HG03558 (cell line): ENCODE measurements around the gene BCO1.

Experiments used
- ATAC-seq: cut with Tn5 transposase; IDR thresholded peaks from one replicate; pipeline ENCODE4 v1.9.1; 2021; ENCODE audit warnings: moderate number of reproducible peaks; ENCODE audit not compliant: unreplicated experiment; ENCODE audit errors: extremely low read depth

Gene BCO1

GRCh38 chr16:81229811-81230210 is 8.7 kb upstream of the BCO1 start:
- no peak for ATAC-seq

GRCh38 chr16:81231014-81231413 is 7.5 kb upstream of the BCO1 start:
- no peak for ATAC-seq

GRCh38 chr16:81232740-81233367 is 5.6 kb upstream of the BCO1 start:
- no peak for ATAC-seq

- no peak for ATAC-seq
Measured at GRCh38 chr16:81237282-81237681, 1.2 kb upstream of the BCO1 start.

- ATAC-seq, result no peak
Measured at GRCh38 chr16:81237942-81238295, 570 bp upstream of the BCO1 start.

- no peak for ATAC-seq
Measured at GRCh38 chr16:81239367-81240121, 1.1 kb downstream of the BCO1 start.

- no peak for ATAC-seq
Measured at GRCh38 chr16:81241706-81242105, 3.2 kb downstream of the BCO1 start.

GRCh38 chr16:81242977-81243618 is 4.6 kb downstream of the BCO1 start:
- no peak for ATAC-seq

- ATAC-seq, result no peak
Measured at GRCh38 chr16:81243942-81244341, 5.5 kb downstream of the BCO1 start.

- ATAC-seq, result no peak
Measured at GRCh38 chr16:81251871-81252270, 13.4 kb downstream of the BCO1 start.

- no peak for ATAC-seq
Measured at GRCh38 chr16:81253141-81253540, 14.7 kb downstream of the BCO1 start.

- no peak for ATAC-seq
Measured at GRCh38 chr16:81254922-81255526, 16.5 kb downstream of the BCO1 start.

GRCh38 chr16:81259916-81260315 is 21.4 kb downstream of the BCO1 start:
- no peak for ATAC-seq

- no peak for ATAC-seq
Measured at GRCh38 chr16:81261049-81261648, 22.7 kb downstream of the BCO1 start.

- no peak for ATAC-seq
Measured at GRCh38 chr16:81263470-81264220, 25.2 kb downstream of the BCO1 start.

- ATAC-seq, result no peak
Measured at GRCh38 chr16:81264386-81264785, 25.9 kb downstream of the BCO1 start.

GRCh38 chr16:81265052-81265451 is 26.6 kb downstream of the BCO1 start:
- no peak for ATAC-seq

GRCh38 chr16:81265658-81266451 is 27.4 kb downstream of the BCO1 start:
- no peak for ATAC-seq

GRCh38 chr16:81266680-81267095 is 28.2 kb downstream of the BCO1 start:
- no peak for ATAC-seq
